GM12801 (cell line): Measurements from ENCODE around the gene EML2.

Experiments used
- CTCF ChIP-seq: IDR thresholded peaks from one replicate; pipeline ENCODE4 v1.5.1; 2011; ENCODE audit warnings: control low read depth; ENCODE audit not compliant: insufficient read length; ENCODE audit errors: extremely low read depth

EML2 gene

GRCh38 chr19:45676851-45677263, 37.7 kb upstream of the EML2 start:
- TF ChIP-seq CTCF: no peak

GRCh38 chr19:45674946-45675345, 35.7 kb upstream of the EML2 start:
- TF ChIP-seq CTCF: no peak

GRCh38 chr19:45670670-45671453, 31.7 kb upstream of the EML2 start:
- no peak for TF ChIP-seq CTCF

GRCh38 chr19:45668342-45668871, 29.2 kb upstream of the EML2 start:
- no peak for TF ChIP-seq CTCF

GRCh38 chr19:45667620-45668341, 28.6 kb upstream of the EML2 start, which contains the start of gene GIPR:
Gene GIPR (plus strand): TSS chr19:45668221. CDS start chr19:45669521, 1,300 bp downstream.
- no peak for TF ChIP-seq CTCF

GRCh38 chr19:45664575-45664974, 25.4 kb upstream of the EML2 start:
- no peak for TF ChIP-seq CTCF

GRCh38 chr19:45663800-45664199, 24.6 kb upstream of the EML2 start:
- no peak for TF ChIP-seq CTCF
